HG03558 (cell line): Measurements from ENCODE around the gene UGGT1.
A peak's percentile ranks its signal among the peaks of the same experiment; 100 is the strongest.

Experiments
- ATAC-seq: cut with Tn5 transposase; IDR thresholded peaks from one replicate; pipeline ENCODE4 v1.9.1; 2021; ENCODE audit warnings: moderate number of reproducible peaks; ENCODE audit not compliant: unreplicated experiment; ENCODE audit errors: extremely low read depth

The UGGT1 gene, protein sequence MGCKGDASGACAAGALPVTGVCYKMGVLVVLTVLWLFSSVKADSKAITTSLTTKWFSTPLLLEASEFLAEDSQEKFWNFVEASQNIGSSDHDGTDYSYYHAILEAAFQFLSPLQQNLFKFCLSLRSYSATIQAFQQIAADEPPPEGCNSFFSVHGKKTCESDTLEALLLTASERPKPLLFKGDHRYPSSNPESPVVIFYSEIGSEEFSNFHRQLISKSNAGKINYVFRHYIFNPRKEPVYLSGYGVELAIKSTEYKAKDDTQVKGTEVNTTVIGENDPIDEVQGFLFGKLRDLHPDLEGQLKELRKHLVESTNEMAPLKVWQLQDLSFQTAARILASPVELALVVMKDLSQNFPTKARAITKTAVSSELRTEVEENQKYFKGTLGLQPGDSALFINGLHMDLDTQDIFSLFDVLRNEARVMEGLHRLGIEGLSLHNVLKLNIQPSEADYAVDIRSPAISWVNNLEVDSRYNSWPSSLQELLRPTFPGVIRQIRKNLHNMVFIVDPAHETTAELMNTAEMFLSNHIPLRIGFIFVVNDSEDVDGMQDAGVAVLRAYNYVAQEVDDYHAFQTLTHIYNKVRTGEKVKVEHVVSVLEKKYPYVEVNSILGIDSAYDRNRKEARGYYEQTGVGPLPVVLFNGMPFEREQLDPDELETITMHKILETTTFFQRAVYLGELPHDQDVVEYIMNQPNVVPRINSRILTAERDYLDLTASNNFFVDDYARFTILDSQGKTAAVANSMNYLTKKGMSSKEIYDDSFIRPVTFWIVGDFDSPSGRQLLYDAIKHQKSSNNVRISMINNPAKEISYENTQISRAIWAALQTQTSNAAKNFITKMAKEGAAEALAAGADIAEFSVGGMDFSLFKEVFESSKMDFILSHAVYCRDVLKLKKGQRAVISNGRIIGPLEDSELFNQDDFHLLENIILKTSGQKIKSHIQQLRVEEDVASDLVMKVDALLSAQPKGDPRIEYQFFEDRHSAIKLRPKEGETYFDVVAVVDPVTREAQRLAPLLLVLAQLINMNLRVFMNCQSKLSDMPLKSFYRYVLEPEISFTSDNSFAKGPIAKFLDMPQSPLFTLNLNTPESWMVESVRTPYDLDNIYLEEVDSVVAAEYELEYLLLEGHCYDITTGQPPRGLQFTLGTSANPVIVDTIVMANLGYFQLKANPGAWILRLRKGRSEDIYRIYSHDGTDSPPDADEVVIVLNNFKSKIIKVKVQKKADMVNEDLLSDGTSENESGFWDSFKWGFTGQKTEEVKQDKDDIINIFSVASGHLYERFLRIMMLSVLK (N-terminal part only)

DNA sequence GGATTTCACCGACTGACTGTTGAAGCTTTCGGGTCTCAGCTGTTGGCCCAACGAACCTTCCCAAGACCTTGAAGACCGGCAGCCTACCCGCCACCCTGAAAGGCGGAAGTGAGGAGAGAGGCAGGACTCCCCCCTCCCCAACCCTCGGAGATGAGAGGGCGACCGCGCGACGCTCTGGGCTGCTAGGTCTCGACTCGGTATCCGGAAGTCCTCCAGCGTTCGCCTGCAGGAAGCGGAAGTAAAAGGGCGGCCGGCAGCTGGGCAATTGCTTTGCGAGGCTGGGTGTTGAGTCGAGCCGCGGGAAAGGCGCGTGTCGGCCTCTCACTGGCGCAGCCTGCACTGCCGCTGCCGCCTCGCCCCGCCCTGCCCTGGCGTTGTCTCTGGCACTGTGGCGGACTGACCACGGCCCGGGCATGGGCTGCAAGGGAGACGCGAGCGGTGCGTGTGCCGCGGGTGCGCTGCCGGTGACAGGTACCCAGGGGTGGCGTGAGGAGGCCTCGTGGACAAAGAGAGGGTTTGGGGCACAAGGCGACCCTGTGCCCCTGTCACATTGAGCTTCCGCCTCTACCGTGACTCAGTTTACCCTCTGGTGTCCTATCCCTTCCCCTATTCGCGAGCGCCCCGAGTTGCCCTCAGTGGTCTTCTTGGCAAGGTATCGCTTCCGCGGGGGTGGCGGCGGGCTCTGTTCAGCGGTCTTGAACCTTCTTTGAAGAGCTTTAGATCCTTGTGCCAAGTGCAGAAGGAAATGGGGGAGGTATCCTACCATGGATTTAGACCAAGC is at the start of gene UGGT1:
Gene UGGT1, plus strand, starts transcription at position 256 of the 781 bp plus-strand sequence. Its CDS starts 158 bp downstream, at position 414.
- peak; percentile 85 for ATAC-seq

DNA sequence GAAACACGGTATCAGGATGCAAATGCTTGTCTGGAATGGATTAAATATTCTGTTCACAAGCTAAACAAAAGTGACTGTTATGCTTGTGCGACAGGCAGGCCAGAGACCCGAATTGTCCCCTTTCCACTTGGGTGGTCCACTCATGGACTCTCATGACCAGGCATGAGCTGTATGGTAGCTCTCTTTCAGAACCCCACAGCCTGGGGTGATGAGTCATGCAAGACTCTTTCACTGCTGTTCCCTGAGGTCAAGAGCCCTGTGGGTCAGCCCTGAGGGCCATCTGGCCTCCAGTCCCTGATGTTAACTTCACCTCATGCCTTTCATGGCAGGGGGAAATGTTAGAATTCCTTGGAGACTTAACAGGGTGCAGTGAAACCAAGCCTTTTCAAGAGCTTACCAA is 49.4 kb upstream of the UGGT1 start:
- no peak for ATAC-seq

DNA sequence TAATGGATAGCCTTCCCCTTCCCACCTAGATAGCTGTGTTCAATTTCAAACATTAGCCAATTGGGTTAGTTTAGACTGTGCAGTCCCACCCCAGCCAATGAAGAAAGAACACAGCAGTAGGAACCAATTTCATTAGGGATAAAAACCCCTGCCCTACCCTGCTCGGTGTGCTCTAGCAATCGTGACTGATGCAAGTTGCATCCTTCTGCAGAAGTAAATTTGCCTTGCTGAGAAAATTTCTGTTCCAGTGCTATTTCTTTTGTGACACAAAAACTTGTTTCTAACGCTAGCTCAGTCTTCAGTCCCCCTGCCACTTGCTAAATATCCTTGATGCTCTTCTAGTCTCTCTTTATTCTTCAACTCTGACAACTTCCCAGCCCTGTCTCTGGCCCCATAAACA is 48.0 kb upstream of the UGGT1 start:
- no peak for ATAC-seq

DNA sequence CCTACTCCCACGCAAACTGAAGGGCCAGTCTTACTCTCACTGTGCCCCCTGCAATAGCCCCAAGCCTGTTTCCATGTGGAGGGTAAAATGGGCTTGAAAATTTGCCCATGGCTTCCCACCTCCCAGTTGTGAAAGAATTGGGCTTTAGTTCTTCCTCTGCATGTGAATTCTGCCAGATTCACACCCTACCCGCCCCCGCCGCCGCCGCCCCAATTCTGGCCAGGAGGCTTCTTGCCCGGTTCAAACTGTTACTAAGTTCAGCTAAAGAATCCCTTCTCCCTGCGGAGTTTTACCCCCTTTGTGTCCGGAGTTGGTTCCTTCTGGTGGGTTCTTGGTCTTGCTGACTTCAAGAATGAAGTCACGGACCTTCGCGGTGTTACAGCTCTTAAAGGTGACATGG is 37.7 kb upstream of the UGGT1 start:
- ATAC-seq = no peak

DNA sequence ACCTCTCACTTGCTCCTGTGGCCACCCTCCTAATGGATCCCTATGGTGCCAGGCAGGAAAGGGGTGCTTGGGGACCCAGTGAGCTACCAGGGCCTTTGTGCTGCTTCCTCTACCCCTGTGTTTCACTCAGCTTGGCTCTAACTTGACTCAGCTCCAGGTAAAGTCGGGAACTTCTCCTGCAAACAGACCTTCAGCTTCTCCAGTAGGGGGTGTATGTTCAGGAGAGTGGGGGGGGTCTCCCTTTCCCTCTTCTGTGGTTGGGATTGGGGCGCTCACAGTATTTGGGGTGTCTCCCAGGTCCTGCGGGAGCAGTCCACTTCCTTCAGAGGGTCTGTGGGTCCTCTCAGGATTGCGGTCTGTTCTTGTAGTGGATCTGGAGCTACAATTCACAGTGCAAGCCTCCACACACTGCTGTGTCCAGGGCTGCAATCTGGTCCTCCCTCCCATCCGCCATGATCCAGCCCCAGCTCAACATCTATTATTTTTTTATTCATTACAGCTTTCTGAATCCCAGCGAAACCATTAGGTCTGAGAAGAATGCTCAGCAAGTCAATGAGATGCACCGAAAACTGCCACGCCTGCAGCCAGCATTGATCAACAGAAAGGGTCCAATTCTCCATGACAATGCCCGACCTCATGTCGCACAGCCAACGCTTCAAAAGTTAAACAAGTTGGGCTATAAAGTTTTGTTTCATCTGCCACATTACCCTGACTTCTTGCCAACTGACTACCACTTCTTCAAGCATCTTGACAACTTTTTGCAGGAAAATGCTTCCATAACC is 36.7 kb upstream of the UGGT1 start:
- no peak for ATAC-seq

DNA sequence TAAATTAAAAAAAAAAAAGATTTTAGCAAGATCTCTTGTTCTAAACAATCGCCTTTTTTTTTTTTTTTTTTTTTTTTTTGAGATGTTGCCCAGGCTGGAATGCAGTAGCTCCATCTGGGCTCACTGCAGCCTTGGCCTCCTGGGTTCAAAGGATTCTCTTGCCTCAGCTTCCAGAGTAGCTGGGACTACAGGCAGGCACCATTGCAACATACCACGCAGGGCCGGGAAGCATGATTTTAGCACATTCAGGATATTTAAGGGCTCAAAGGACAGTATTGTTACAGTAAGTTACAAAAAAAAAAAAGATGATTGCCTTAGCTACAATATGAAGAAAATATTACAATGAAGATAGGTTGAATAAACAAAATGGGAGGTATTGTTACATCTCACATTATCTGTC is 33.7 kb upstream of the UGGT1 start:
- no peak for ATAC-seq

DNA sequence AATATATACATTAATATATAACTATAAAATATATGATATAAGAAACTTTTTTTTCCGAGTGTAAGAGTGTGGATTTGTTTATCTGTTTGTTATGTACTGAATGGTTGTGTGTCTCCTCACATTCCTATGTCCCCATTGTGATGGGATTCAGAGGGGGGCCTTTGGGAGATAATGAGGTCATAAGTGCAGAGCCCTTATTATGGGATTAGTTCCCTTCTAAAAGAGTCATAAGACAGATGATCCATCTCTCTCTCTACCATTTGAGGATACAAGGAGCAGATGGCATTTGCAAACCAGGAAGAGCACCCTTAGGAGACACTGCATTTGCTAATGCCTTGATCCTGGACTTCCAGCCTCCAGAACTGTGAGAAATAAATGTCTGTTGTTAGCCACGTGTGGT is 32.9 kb upstream of the UGGT1 start:
- ATAC-seq = no peak

DNA sequence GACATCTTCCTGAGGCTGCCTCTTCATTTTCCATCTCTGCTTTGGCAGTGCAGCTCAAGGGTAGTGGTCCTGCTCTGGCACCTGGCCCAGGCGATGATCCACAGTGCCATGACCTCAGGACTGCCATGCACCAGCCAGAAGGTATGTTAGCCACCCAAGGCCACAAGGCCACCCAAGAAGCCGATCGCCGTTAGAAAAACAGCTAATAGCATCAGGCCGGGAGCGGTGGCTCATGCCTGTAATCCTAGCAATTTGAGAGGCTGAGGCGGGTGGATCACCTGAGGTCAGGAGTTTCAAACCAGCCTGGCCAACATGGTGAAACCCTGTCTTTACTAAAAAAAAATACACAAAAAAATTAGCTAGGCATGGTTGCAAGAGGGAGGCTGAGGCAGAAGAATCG is 28.4 kb upstream of the UGGT1 start:
- ATAC-seq = no peak

DNA sequence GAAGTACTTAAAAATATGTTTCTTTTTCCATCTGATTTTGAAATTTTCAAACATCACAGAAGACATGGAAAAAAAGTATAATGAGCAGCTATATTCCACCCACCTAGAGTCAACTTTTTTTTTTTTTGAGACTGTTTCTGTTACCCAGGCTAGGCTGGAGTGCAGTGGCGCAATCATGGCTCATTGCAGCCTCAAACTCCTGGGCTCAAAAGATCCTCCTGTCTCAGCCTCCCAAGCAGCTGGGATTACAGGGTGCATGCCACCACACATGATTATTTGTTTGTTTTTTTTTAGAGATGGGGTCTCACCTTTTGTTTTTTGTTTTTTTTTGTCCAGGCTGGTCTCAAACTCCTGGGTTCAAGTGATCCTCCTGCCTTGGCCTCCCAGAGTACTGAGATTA is 26.6 kb upstream of the UGGT1 start:
- ATAC-seq = no peak

DNA sequence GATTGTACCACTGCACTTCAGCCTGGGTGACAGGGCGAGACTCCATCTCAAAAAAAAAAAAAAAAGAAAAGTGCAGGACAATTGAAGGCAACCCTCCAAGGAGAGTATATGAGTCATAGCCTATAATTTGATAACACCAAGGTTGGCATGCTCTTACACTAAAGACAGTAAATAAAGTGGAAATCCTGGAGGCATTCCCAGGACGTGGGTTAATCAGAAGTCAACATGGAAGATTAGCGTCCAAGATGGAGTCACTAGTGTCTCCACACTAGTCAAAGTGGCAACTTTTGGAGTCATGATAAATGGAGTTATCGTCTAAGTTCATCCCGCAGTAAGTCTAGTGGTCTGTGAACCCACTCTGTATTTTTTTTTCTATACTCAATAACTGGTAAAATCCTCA is 21.2 kb upstream of the UGGT1 start:
- no peak for ATAC-seq

DNA sequence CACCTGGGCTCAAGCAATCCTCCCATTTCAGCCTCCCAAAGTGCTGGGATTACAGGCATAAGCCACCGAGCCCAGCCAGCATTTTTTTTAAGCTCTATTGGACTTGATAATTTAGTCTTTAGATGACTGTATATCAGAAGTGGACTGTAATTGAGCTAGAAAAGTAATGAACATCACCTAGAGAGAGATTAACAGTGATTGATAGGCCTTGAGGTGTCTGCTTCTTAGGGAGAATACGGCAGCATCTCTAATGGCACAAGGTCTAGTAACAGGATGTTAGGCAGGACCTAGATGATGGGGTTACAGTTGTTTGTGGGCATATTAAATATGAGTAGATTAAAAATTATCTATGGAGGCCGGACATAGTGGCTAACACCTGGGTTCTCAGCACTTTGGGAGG is 17.7 kb upstream of the UGGT1 start:
- no peak for ATAC-seq

DNA sequence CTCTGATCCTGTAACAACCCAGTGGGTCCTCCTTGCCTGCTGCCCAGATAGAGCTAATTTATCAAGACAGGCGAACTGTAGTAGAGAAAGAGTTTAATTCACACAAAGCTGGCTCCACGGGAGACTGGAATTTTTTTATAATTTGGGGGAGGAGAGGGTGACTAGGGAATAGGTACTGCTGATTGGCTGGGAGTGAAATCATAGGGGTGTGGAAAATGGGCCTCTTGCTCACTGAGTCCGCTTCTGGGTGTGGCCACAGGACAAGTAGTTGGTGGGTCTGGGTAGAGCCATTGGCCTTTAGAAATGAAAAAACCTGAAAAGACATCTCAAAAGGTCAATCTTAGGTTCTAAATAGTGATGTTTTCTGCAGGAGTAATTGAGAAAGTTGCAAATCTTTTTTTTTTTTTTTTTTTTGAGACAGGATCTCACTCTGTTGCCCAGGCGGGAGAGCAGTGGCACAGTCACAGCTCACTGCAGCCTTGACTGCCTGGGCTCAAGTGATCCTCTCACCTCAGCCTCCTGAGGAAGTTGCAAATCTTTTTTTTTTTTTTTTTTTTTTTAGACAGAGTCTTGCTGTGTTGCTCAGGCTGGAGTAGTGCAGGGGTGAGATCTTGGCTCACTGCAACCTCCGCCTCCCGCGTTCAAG is 14.4 kb upstream of the UGGT1 start:
- ATAC-seq = no peak

DNA sequence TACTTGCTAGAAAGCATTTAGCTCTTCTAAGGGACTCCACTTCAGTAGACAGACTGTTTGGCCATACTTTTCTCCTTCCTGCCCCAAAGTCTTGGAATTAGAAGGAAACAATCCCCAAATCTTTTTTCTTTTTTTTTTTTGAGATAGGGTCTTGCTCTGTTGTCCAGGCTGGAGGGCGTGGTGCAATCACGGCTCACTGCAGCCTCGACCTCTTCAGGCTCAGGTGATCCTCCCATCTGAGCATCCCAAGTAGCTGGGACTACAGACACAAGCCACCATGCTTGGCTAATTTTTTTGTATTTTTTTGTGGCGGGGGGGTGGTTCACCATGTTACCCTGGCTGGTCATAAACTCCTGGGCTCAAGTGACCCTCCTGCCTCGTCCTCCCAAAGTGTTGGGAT is 6.2 kb upstream of the UGGT1 start:
- no peak for ATAC-seq

DNA sequence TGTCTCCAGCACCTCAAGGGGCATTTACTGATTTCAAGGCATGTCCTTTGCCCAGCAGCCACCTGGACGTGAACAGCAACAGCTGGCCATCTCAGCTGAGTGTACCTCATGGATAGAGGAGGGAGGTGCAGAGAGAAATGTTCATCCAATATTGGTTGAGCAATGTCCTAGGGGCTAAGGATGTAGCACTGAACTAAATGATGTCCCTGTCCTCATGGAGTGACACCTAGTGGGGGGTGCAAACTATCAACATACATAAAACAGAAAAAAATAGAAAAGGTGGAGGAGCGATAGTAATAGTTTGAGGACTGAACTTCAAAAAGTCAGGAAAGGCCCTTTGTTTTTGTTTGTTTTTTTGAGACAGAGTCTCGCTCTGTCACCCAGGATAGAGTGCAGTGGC is 4.8 kb upstream of the UGGT1 start:
- ATAC-seq = no peak

DNA sequence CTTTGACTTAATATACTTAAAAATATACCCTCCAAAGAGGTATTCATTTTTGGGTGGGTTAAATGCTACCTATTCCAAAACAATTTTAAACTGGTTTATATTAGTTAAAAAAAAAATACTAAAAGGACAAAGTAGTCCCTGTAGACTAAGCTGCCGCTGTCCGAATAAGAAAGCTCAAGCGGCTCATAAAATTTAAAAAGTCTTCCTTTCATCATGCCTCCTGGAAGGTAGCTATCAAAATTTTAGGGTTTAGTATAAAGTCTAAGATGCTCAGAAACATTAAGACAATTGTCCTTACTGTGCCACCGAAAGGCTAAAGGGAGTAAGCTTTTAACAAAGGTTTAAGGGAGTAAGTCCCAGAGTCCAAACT is 440 bp upstream of the UGGT1 start:
- ATAC-seq = no peak

DNA sequence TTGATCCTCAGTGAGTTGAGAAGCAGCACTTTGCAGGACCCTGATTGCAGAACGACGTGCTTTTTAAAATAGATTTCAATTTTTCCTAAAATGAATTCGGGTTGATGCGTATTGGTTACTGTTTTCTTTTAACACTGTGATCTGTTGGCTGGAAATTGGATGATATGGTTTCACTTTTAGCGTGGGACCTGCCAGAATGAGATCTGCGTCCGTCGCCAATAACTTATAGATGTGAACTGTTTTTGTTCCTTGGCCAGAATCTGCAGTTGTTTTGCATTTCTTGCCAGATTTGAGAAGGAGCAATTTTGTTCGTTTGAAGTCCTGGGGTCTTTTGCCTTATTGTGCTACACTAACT is 703 bp downstream of the UGGT1 start:
- no peak for ATAC-seq

DNA sequence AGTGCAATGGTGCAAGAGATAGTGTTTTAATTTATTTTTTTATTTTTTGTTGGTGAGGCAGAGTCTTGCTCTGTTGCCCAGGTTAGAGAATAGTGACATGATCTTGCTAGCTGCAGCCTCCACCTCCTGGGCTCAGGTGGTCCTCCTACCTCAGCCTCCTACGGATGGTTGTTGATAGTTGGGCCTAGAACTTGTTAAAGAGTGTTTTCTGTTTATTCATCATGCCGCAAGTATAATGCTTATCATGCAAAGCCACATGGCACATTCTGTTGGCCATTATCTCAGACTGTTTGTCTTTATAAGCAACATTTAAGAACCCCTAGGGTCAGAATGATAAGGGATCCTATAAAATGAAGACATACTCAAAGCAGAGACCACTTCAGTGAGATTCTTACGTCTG is 1.7 kb downstream of the UGGT1 start:
- ATAC-seq = no peak

DNA sequence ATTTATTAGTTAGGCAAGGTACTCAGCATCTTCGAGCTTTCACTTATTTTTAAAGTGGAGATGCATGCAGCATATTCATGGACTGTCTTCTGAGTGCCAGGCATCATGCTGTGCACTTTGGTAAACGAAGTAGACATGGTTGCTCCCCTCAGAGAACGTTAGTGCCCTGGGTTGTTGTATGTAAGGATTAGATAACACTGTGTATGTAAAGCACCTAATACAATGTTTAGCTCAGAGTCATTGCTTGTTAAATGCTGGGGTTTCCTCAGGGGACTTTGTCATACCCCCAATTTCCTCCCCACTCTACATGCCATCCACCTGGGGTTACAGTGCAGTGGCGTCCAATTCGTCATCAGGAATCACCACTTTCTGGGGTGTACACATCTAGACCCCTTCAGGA is 2.8 kb downstream of the UGGT1 start:
- no peak for ATAC-seq

DNA sequence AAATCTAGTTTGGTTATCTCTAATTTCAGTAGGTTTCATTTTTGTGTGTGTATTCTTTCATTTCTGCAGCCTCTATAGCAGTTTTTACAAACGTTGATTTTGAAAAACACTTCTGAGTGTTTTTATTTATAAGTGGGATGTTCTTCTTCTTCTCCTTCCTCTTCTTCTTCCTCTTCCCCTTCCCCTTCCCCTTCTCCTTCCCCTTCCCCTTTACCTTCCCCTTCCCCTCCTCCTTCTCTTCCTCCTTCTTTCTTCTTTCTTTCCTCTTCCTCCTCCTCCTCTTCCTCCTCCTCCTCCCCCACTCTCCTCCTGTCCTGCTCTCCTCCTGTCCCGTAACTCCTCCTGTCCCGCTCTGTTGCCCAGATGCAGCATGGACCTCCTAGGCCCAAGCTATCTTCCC is 4.2 kb downstream of the UGGT1 start:
- ATAC-seq = no peak
